OCI-LY7 (cell line): Measurements from ENCODE around the gene SUPT4H1. TPM values are rescaled to one million over a fixed set of nuclear protein-coding genes. Genes with fewer than 3 reads are reported as not detected.

Experiments
- BruUV-seq: library from RNA; stranded (reverse); fragments of 400-500 nt; replicated peaks from 2 replicates; lab custom pipeline; 2021; lab: Mats Ljungman, UMichigan
- CTCF ChIA-PET: fragments of 300-600 bp; sonication (Branson Sonifier 250); formaldehyde crosslinking; loops from one replicate; lab custom pipeline; 2022; ENCODE audit warnings: antibody characterized with exemption; ENCODE audit not compliant: unreplicated experiment; lab: Charles Lee
- POLR2A ChIA-PET: fragments of 300-600 bp; sonication (Branson Sonifier 250); formaldehyde crosslinking; loops from one replicate; lab custom pipeline; 2022; ENCODE audit warnings: antibody characterized with exemption; lab: Charles Lee
- DNase-seq: peaks from one replicate; pipeline ENCODE4 v3.0.0-alpha.2; 2015; ENCODE audit warnings: low spot score
- H2AFZ ChIP-seq: fragments of 200-600 bp; sonication (generic), shearing (Covaris generic); 2 replicates; pipeline ENCODE4 v1.6.1; 2014; ENCODE audit warnings: mild to moderate bottlenecking, antibody characterized with exemption, low read length, moderate library complexity
- H3K27ac ChIP-seq: fragments of 200-600 bp; sonication (generic); 2 replicates; pipeline ENCODE4 v1.5.1; 2014; ENCODE audit warnings: mixed run types, low read depth, mild to moderate bottlenecking, moderate library complexity, low read length, inconsistent platforms; ENCODE audit not compliant: poor library complexity, severe bottlenecking
- H3K36me3 ChIP-seq: fragments of 200-600 bp; sonication (generic); 2 replicates; pipeline ENCODE4 v1.6.1; 2014; ENCODE audit warnings: mild to moderate bottlenecking, antibody characterized with exemption, low read length, moderate library complexity, mixed read lengths; ENCODE audit not compliant: insufficient read depth
- H3K4me1 ChIP-seq: fragments of 200-600 bp; sonication (generic); 2 replicates; pipeline ENCODE4 v1.5.1; 2014; ENCODE audit warnings: mild to moderate bottlenecking, low read length; ENCODE audit not compliant: insufficient read depth, poor library complexity, severe bottlenecking
- H3K4me2 ChIP-seq: fragments of 200-600 bp; sonication (generic); 2 replicates; pipeline ENCODE4 v1.6.1; 2014; ENCODE audit warnings: mild to moderate bottlenecking, low read length
- H3K4me3 ChIP-seq: fragments of 200-600 bp; sonication (generic); 2 replicates; pipeline ENCODE4 v1.5.1; 2014; ENCODE audit warnings: mild to moderate bottlenecking, low read depth, low read length; ENCODE audit not compliant: poor library complexity, severe bottlenecking
- H3K79me2 ChIP-seq: fragments of 200-600 bp; sonication (generic); 2 replicates; pipeline ENCODE4 v1.6.1; 2016; ENCODE audit warnings: low read depth, mild to moderate bottlenecking, low read length, moderate library complexity, mixed read lengths; ENCODE audit not compliant: insufficient read depth
- H3K9me2 ChIP-seq: fragments of 200-600 bp; sonication (generic); 2 replicates; pipeline ENCODE4 v1.6.1; 2016; ENCODE audit warnings: mild to moderate bottlenecking, low read length, mixed read lengths; ENCODE audit not compliant: insufficient read depth
- H3K9me3 ChIP-seq: fragments of 200-600 bp; sonication (generic); 2 replicates; pipeline ENCODE4 v1.6.1; 2014; ENCODE audit warnings: mild to moderate bottlenecking, mixed run types, low read length, mixed read lengths
- H4K20me1 ChIP-seq: fragments of 200-600 bp; sonication (generic); 2 replicates; pipeline ENCODE4 v1.6.1; 2014; ENCODE audit warnings: mild to moderate bottlenecking, antibody characterized with exemption, low read length, moderate library complexity, mixed read lengths; ENCODE audit not compliant: insufficient read depth
- CTCF ChIP-seq: fragments of 200-600 bp; sonication (generic); conservative IDR thresholded peaks from 2 replicates; pipeline ENCODE4 v1.5.1; 2014; ENCODE audit warnings: mild to moderate bottlenecking, antibody characterized with exemption, low read length, moderate library complexity, mixed read lengths
- EZH2phosphoT487 ChIP-seq: fragments of 200-600 bp; sonication (generic); IDR thresholded peaks from 2 replicates; pipeline ENCODE4 v1.6.1; 2018; ENCODE audit warnings: low read depth, borderline replicate concordance, mild to moderate bottlenecking, mixed run types, antibody characterized with exemption, low read length, moderate library complexity, mixed read lengths
- intact Hi-C: fragments of 100-400 bp; cut with micrococcal nuclease; formaldehyde crosslinking; loops from one replicate; pipeline ENCODE4 v1.10.0; 2022; ENCODE audit not compliant: unreplicated experiment
- total RNA-seq, 2 experiments: library from RNA; depleted of rRNA in 1 of 2; stranded (reverse); fragments of >200 nt in 1 of 2; shearing (Covaris generic) in 1 of 2; gene quantifications; 2 replicates each; pipeline ENCODE4 v1.2.3, GENCODE V29; 2014 to 2022

Gene SUPT4H1
- total RNA-seq, 2 experiments from 2014 or later: 56.5 to 65.5 TPM

GRCh38 chr17:58305626-58306025 lies 46.4 kb downstream of the SUPT4H1 start:
- intact Hi-C loops: no loop called here
- Histone ChIP-seq H3K4me3 (no peak overlapping the region), H3K27ac (no peak overlapping the region), H4K20me1 (no peaks in the 10 kb centered on the region), H2AFZ (no peak overlapping the region), H3K9me3 (no peaks in the 10 kb centered on the region), H3K4me1 (peaks cover 22% of the 10 kb centered on the region), H3K4me2 (no peak overlapping the region), H3K36me3 (no peaks in the 10 kb centered on the region), H3K79me2 (no peaks in the 10 kb centered on the region), H3K9me2 (no peaks in the 10 kb centered on the region)
- BruUV-seq: no TSS peak
- no peak for TF ChIP-seq EZH2phosphoT487
- TF ChIP-seq CTCF: no peak
- CTCF ChIA-PET: no interaction called here
- DNase-seq: no peak
- POLR2A ChIA-PET: interaction anchor here (0.6 kb wide), 1 partner anchor 181 kb away, joined by 3 read pairs; no protein-coding TSS in a partner anchor

GRCh38 chr17:58304750-58305486 lies 47.1 kb downstream of the SUPT4H1 start:
- intact Hi-C loops: loop anchor here (1.0 kb wide), 1 partner anchor 142 kb away; no protein-coding TSS in a partner anchor
- Histone ChIP-seq H3K4me2 (no peak overlapping the region), H4K20me1 (no peaks in the 10 kb centered on the region), H3K36me3 (no peaks in the 10 kb centered on the region), H3K4me1 (peaks cover 22% of the 10 kb centered on the region), H3K79me2 (no peaks in the 10 kb centered on the region), H2AFZ (no peak overlapping the region), H3K9me2 (no peaks in the 10 kb centered on the region), H3K27ac (no peak overlapping the region), H3K9me3 (no peaks in the 10 kb centered on the region), H3K4me3 (no peak overlapping the region)
- ChIA-PET POLR2A (interaction anchor here (0.9 to 1.0 kb wide), 2 partner anchors 9 to 103 kb away, joined by 3 to 5 read pairs; no protein-coding TSS in a partner anchor), CTCF (no interaction called here)
- no peak for TF ChIP-seq EZH2phosphoT487
- TF ChIP-seq CTCF: no peak
- no peak for DNase-seq
- BruUV-seq: no TSS peak
